Upper lobe of left lung (tissue), 4 donors: Measurements from ENCODE around the gene ARHGAP40.
A peak's percentile ranks its signal among the peaks of the same experiment; 100 is the strongest.

ENCODE experiments used
- EP300 ChIP-seq, 4 donors: sonication (generic); formaldehyde crosslinking; IDR thresholded peaks; one replicate each; pipeline ENCODE4 v1.5.1; 2017; ENCODE audit warnings: antibody characterized with exemption in 4 of 4, control low read depth in 2 of 4
- POLR2A ChIP-seq, 4 donors: fragments of 450-650 bp; IDR thresholded peaks; one replicate each; pipeline ENCODE4 v1.5.1; 2016 to 2017; ENCODE audit warnings: antibody characterized with exemption in 4 of 4, mild to moderate bottlenecking in 2 of 4
- POLR2AphosphoS5 ChIP-seq, 2 donors: sonication (generic); formaldehyde crosslinking; IDR thresholded peaks; one replicate each; pipeline ENCODE4 v1.5.1; 2017; ENCODE audit warnings: antibody characterized with exemption in 2 of 2
- TF ChIP-seq, protein P1 (sequence below), 6 experiments: fragments of 450-650 bp in 4 of 6; fragments of 200-600 bp in 2 of 6; sonication (generic) in 2 of 6; IDR thresholded peaks; one replicate each; pipeline ENCODE4 v1.5.1; 2016 to 2019; ENCODE audit warnings: antibody characterized with exemption in 6 of 6

DNA sequence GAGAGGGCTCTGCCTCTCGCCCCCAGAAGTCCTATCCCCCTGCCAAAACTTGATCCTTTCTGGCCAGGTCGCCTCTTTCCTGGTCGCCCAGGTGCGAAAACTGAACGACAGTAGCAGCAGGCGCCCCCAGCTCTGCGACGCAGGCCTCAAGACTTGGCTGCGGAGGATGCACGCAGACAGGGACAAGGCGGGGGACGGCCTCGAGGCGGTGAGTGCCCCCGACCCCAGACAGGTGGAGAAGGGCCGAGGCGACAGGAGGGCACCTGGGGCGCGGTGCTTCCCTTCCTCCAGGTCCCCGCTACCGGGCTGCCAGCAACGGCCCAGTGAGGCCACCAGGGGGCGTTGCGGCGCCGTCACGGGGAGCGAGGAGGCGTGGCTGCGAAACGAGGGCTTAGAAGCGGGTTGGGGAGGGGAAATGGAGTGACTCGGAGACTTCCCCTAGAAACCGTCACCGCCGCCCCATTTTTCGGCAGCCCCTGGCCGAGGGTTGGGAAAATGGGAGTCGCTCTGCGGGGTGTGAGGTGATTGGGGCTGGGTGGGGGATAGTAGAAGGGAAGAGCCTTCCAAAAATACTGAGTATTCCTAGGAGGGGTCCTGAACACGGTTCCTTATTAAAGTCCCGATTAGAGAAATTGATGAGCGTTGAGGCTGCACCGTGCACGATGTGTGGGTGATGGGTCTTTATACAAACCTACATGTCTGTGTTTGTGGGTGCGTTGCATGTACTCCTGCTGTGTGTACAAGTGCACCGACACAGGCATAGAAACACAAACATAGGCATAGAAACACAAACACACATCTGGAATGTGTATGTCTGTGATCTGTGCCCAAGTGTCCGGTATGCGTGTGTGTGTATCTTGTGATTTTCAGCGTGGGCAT lies 44.6 kb downstream of the ARHGAP40 start:
- TF ChIP-seq POLR2A (IDR thresholded peaks at IDR 0.05) (no peak), EP300 (IDR thresholded peaks at IDR 0.05) (no peak), POLR2AphosphoS5 (IDR thresholded peaks at IDR 0.05) (no peak)
- TF ChIP-seq, protein P1, sequence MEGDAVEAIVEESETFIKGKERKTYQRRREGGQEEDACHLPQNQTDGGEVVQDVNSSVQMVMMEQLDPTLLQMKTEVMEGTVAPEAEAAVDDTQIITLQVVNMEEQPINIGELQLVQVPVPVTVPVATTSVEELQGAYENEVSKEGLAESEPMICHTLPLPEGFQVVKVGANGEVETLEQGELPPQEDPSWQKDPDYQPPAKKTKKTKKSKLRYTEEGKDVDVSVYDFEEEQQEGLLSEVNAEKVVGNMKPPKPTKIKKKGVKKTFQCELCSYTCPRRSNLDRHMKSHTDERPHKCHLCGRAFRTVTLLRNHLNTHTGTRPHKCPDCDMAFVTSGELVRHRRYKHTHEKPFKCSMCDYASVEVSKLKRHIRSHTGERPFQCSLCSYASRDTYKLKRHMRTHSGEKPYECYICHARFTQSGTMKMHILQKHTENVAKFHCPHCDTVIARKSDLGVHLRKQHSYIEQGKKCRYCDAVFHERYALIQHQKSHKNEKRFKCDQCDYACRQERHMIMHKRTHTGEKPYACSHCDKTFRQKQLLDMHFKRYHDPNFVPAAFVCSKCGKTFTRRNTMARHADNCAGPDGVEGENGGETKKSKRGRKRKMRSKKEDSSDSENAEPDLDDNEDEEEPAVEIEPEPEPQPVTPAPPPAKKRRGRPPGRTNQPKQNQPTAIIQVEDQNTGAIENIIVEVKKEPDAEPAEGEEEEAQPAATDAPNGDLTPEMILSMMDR (IDR thresholded peaks at IDR 0.05) = peak; percentile 89 to 98 (median 96)
